HG02870 (cell line): ENCODE data around the gene ATP4B.
"Not testable (repeated sequence)": the region's sequence is repeated elsewhere in the genome, so short reads cannot be mapped to it uniquely, and the experiment has no call there.

ENCODE experiments used
- ATAC-seq: cut with Tn5 transposase; IDR thresholded peaks from one replicate; pipeline ENCODE4 v1.9.1; 2021; ENCODE audit warnings: mild to moderate bottlenecking, moderate library complexity; ENCODE audit not compliant: unreplicated experiment

Gene ATP4B

DNA sequence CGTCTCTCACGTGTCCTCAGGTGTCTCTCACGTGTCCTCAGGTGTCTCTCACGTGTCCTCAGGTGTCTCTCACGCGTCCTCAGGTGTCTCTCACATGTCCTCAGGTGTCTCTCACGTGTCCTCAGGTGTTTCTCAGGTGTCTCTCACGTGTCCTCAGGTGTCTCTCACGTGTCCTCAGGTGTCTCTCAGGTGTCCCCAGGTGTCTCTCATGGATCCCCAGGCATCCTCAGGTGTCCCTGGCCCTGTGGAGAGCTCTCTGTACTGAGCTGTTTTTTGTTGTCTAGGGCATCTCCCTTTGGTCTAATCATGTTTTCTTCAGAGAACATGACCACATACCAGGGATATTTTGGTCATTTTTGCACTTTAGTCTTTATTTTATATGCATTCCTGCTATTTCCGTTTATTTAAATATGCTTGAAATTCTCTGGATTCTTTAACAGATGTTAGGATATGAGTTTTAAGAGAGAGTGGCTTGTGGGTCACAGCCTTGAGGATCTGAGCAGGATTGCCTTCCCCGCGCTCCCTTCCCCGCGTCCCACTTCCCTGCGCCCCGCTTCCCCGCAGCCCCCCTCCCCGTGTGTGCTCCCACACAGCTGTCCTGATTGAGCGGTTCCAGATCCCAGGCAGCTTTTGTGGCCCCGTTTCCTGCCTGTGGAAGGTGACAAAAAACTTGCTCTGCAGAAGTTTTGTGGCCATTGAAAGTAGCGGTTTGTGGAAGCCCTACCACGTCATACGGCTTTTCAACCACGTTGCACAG is 31.9 kb downstream of the ATP4B start:
- no peak for ATAC-seq

DNA sequence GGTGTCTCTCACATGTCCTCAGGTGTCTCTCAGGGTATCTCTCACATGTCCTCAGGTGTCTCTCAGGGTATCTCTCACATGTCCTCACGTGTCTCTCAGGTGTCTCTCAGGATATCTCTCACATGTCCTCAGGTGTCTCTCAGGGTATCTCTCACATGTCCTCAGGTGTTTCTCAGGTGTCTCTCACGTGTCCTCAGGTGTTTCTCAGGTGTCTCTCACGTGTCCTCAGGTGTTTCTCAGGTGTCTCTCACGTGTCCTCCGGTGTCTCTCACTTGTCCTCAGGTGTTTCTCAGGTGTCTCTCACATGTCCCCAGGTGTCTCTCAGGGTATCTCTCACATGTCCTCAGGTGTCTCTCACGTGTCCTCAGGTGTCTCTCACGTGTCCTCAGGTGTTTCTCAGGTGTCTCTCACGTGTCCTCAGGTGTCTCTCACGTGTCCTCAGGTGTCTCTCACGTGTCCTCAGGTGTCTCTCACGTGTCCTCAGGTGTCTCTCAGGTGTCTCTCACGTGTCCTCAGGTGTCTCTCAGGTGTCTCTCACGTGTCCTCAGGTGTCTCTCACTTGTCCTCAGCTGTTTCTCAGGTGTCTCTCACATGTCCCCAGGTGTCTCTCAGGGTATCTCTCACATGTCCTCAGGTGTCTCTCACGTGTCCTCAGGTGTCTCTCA is 33.2 kb downstream of the ATP4B start:
- not testable (repeated sequence) for ATAC-seq

DNA sequence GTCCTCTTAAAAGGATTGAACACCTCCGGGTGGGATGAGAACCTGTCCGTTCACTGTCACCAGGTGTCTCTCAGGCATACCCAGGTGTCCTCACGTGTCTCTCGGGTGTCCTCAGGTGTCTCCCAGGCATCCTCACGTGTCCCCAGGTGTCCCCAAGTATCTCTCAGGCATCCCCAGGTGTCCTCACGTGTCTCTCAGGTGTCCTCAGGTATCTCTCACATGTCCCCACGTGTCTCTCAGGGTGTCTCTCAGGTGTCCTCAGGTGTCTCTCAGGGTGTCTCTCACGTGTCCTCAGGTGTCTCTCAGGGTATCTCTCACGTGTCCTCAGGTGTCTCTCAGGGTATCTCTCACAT is 33.8 kb downstream of the ATP4B start:
- no peak for ATAC-seq

DNA sequence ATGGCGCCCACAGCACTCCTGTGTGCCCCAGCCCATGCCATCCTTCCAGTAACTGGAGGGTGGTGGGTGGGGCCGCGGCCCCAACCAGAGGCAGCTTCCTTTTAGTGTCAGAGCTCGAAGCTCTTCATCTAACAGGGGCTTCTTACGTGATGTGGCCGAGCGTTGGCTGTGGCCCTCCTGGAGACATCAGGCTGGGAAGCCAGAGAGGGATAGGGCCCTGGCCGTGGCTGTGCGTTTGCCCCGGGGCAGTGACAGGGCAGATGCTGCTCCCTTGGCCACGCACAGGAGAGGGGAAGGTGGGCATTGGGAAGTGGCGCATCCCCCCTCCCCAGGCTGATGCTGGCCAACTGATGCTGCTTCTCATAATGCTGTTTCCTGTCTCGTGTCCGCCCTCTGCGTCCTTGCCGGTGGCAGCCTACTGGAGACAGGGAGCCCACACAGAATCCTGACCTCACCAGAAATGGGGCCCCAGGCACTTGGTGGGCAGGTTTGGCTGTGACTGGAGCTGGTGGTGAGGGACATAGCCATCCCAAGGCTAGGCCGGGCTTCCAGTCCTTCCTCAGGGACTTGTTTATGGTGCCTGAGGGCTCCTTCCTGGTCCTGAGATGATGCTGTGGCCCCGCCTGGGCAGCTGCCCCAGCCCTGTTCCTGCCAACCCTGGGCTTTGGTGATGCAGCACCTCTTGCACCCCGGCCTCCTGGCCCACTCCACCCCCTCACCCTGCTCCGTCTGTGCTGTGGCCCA is 34.3 kb downstream of the ATP4B start:
- no peak for ATAC-seq

DNA sequence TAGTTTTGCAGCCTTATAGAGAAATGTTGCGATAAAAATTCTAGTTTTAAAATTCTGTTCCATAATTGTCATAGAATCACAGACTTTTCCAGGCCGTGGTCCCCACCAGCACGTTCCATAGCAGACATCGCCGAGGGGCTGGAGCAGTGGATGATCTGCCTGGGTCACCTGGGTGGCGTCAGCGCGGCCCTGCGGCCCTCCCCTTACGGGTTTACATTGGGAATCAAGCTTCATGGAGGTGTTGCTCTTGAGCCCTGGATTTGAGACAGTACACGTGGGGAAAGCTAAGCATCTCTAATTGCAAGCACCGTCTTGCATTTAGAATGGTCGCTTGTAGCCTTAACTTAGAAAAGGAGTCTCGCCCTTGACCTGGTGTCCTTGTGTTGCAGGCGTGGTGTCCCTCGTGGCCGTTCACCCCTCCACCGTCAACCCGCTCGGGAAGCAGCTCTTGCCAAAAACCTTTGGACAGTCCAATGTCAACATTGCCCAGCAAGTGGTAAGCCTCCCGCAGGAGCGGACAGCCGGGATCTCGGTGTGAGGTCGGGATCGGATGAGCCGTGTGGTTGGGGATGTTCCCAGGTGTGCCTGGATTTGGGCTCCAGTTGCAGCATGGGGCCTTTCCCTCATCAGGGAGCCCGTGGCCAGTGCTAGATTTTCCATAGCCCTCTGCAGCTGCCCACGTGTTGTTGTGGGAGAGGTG is 35.1 kb downstream of the ATP4B start:
- ATAC-seq: no peak

DNA sequence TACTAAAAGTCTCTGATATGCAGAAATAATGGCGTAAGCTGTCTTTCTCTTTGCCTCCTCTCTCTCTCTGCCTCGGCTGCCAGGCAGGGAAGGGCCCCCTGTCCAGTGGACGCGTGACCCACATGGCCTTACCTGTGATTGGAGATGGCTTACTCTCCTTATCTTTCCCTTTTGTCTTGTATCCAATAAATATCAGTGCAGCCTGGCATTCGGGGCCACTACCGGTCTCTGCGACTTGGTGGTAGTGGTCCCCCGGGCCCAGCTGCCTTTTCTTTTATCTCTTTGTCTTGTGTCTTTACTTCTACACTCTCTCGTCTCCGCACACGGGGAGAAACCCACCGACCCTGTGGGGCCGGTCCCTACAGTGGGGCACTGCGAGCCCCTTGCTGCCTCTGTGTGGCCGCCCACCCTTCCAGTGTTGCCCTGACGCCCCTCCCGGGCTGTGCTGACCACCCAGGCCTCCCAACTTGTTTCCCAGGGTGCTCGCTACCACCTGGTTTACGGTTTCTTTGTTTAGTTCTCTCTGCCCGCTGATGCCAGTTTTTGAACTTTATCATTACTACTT is 35.9 kb downstream of the ATP4B start:
- not testable (repeated sequence) for ATAC-seq

DNA sequence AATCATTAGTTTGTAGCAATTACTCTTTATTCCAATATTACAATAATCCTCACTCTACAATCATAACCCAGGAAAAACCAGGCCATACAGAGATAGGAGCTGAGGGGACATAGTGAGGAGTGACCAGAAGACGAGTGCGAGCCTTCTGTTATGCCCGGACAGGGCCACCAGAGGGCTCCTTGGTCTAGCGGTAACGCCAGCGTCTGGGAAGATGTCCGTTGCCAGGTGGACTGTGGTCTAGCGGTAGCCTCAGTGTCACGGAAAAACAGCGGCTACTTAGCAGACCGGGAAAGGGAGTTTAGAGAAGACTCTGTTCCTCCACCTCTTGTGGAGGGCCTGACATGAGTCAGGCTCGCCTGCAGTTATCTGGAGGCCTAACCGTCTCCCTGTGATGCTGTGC is 36.5 kb downstream of the ATP4B start:
- not testable (repeated sequence) for ATAC-seq

DNA sequence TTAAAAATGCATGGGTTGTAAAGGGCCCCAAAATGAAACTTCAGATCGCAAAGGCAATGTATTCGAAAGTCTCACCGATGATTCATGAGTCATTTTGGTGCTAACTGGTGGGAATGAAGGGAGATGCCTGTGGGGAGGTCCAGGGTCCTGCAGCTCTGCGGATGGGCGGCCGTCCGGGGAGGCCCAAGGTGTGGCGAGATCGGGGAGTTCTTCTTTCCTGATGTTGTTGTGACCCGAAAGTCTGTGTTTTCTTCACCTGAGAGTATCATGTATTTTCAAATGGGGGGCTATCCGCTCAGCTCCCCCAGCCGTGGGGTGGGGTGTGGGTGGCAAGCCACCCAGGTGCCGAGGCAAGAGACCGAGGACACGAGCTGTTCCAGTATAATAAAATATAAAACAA is 37.0 kb downstream of the ATP4B start:
- ATAC-seq: no peak

DNA sequence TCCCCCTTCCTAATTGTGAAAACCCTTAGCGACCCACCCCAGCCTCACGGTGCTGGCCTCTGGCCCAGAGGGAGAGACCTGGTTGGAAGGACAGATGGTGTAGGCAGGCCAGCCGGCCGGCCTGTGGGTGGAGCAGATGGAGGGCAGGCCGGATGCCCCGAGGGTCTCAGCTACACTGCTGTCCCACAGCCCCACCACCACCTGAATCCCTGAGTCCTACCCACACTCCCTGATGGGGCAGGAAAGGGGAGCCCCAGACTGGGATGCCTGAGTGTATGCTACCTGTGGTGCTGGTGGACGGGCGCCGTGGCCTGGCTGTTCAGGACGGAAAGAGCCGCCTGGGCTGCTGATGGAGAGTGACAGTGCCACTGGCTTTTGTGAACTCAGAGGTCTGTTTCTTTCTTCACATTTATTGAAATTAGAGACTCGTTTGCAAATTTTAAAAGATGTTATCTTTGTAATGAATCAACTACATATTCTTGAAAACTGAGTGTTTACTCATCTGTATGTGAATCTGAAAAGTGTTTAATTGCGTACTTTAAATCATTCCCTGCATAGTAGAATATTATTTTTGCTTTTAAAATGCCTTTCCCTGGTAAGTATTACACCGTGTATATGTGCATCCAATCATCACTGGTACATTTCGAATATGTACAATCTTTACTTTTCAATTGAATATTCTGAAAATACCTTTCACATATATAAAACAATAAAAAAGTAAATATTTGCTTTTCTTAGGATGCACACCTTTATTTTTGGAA is 37.8 kb downstream of the ATP4B start:
- no peak for ATAC-seq

DNA sequence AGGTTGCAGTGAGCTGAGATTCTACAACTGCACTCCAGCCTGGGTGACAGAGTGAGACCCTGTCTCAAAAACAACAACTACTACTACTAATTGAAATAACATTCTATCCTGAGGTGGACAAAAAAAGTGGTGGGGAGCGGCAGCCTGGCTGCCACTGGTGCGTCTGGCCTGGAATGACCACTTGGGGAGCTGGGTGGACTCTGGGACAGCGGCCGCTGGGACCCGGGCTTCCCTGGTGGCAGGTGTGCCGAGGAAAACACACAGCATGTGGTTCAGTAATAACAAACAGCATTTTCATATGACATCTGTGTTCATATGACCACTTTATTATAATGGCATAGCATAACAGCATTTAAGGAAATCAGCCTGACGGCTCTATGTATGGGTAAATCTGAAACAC is 39.5 kb downstream of the ATP4B start:
- ATAC-seq: no peak

DNA sequence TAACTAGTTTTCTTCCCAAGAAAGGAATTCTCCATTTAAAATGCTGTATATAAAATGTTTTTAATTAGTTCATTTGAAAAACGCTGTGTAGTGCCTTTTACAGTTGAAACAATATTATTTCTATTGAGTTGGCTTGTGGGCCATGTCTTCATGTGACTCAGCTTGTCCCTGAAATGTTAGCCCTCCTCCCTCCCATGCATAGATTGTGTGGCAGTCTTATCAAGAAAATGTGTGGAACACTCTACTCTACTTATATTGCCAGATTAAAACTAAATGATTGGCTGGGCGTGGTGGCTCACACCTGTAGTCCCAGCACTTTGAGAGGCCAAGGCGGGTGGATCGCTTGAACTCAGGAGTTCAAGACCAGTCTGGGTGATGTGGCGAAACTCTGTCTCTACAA is 40.0 kb downstream of the ATP4B start:
- ATAC-seq: no peak

DNA sequence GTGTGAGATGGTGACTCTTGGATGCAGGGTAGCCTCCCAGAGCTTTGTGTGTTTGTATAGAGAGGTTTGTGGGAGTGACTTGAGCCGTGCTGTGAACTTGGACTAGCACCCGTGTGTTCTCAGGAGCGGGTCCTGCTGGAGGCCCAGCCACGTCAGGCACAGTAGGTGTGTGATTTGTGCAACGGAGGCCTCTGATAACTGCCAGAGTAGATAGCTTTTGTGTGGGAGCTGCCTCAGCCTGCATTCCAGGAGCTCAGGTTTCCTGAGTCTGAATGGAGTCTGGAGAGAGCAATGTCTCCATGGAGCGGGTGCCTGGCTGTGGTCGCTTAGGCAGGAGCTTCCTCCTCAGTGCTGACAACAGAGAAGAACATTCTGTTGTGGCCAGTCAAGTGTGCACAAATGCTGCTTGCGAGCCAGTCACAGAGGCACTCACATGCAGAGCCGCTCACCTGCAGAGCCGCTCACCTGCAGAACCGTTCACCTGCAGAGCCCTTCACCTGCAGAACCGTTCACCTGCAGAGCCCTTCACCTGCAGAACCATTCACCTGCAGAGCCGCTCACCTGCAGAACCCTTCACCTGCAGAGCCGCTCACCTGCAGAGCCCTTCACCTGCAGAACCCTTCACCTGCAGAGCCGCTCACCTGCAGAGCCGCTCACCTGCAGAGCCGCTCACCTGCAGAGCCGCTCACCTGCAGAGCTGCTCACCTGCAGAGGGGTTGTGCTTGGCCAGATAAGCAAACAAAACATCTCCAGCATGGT is 40.8 kb downstream of the ATP4B start:
- ATAC-seq: no peak

DNA sequence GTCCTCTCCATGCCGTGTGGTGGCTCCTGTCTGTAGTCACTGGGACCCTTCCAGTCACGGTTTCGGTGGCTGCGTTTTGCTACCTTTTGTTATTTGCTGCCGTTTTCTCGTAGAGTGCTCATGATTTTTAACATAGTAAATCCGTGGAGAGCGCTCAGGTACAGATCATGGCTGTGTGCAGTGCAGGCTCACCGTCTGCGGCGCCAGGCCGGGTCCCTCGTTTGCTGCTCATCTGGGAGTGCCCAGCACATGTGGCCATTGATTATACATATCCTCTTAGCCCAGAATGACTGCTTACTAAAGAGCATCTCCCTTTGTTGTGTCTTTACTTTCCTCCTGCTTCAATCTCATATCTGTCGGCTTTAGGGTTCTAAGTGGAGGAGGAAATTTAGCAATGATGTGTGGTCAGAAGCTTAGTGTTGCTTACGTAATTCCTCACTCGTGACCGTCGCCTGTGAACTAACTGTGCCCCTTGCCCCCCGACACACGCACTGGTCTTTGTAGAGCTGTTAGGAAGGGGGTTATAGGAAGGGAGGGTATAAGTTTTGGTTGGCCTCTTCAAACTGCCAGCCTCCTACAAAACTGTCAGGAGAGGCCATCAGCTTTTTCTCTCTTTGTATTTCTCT is 41.6 kb downstream of the ATP4B start:
- no peak for ATAC-seq

DNA sequence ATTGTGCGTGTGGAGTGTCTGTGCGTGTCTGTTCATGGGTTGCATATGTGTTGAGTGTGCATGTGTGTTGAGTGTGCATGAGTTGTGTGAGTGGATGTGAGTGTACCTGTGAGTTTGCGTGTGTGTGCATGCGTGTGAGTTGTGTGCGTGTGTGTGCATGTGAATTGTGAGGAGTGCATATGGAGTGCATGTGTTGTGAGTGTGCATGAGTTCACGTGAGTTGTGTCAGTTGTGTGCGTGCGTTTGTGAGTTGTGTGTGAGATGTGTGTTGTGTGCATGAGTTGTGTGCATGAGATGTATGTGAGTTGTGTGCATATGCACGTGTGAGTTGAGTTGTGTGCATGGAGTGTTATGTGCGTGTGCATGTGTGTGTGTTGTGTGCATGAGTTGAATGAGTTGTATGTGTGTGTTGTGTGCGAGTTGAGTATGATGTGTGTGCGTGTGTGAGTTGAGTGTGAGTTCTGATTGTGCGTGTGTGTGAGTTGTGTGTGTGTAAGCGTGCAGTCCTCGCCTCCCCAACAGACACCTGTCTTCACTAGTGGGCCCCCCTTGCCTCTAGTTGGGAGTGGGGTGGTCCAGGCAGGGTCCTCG is 44.1 kb downstream of the ATP4B start:
- no peak for ATAC-seq

DNA sequence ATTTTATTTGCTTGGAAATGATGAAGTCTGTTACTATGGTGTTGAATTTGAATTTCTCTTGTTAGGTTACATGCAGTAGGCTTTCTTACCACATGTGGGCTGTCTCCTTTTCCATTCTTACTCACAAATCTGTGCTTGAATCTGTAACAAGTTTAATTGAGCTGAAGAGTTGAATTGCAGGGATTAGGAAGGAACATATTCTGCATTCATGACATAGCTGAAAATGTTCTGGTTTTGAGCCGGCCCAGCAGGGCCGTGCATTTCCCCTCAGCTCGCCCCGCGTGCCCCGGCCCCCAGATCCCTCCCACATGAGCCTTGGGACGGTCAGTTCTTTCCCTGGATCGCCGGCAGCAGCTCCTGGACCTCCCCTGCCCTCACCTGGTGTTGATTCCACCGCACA is 45.4 kb downstream of the ATP4B start:
- no peak for ATAC-seq

DNA sequence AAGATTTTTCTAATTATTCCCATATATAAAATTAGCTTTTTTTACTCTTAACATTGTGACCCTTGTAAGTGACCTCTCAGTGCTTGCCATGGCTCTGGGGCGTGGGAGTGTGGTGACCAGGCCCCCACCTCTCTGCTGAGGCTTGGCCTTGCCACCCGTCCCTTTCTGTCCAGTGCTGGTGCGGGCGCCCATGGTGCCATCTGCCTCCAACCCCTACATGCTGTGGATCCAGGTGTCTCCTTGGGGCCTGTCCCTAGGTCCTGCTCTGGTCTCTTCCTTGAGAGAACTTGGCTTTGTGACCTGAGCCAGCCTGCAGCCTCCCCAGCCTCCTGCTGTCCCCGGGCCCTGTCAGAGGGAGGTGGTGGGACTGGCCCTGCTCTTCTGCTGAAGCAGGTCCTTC is 46.0 kb downstream of the ATP4B start:
- ATAC-seq: no peak

DNA sequence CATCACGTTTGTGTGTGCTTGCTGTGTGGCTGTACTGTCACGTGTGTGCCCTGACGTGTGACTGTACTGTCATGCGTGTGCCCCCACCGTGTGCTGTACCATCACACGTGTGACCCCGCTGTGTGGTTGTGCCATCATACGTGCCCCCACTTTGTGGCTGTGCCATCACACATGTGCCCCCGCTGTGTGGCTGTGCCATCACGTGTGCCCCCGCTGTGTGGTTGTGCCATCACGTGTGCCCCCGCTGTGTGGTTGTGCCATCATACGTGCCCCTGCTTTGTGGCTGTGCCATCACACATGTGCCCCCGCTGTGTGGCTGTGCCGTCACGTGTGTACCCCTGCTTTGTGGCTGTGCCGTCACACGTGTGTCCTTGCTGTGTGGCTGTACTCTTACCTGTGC is 47.7 kb downstream of the ATP4B start:
- no peak for ATAC-seq

DNA sequence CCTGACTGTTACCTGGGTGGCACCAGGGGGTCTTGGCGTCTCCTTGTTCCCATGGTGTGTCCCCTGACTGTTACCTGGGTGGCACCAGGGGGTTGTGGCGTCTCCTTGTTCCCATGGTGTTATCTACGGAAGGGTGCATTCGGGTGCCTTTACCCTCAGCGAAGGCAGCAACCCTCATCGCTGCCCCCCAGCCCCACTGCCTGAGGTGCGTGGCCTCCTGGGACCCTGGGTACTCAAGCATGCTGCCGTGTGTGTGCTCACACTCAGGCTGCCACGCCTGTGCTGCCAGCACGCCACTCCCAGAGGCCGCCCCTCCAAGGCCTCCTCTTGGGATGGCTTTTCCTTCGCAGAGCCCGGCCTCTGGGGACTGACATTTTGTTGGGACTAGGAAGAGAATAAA is 48.4 kb downstream of the ATP4B start:
- ATAC-seq: no peak

DNA sequence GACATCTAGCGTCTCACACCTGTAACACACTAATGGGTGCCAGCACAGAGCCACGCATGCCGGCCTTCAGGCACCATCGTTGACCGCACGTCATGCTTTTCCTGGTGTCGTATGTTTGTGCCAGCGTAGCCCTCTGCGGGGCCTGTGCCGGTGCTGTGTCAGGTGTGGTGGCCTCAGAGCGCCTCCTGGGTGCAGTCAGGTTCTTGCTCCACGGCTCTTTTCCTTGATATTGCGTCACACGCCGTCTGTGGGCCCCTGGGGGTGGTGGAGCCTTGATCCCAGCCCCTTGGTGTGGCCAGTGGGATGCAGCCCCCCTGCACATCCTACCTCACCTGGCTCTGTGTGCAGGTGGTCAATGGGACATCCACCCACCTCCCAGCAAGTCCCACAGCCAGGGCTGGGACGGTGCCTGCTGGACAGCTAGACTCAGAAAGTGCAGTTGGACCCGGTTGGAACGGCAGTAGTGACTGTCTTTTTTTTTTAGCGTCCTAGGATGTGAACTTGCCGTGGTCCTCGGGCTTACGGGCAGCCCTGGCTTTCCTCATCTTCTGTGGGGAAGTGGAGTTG is 48.9 kb downstream of the ATP4B start:
- ATAC-seq: no peak
